ENCODE data around the gene HIVEP2. TPM values are rescaled to one million over a fixed set of nuclear protein-coding genes. Genes with fewer than 3 reads are reported as not detected.

The HIVEP2 gene
- total RNA-seq, 1 experiment from 2014 or later, result 4.2 TPM

GRCh38 chr6:142914369-142914768 is 30.6 kb downstream of the HIVEP2 start:
- no peak overlapping the region for H3K23ac ChIP-seq (ENCODE audit: insufficient read length, low read depth, low read length)
- H3K4me2 ChIP-seq (ENCODE audit: insufficient read depth, insufficient read length, low read length), result no peak overlapping the region
- Mint-ChIP-seq H3K27me3 (ENCODE audit: low read depth) (no peaks in the 10 kb centered on the region), H3K4me1 (peaks cover 28 to 45% of the 10 kb centered on the region in 2 experiments), H3K9me3 (peaks cover 10 to 15% of the 10 kb centered on the region in 2 experiments; a peak in 4 of 5 replicates), H3K27ac (no peak overlapping the region), H3K4me3 (no peak overlapping the region), H3K36me3 (ENCODE audit: insufficient read depth in 1 of 3, low read depth in 3 of 3) (peaks cover 14 to 17% (median 15%) of the 10 kb centered on the region in 3 experiments)
- no peak overlapping the region for H4K91ac ChIP-seq (ENCODE audit: insufficient read length, low read depth, low read length)
- no peak for TF ChIP-seq CTCF (conservative IDR thresholded peaks at IDR 0.05)
- H3K14ac ChIP-seq (ENCODE audit: insufficient read depth, low read length), result no peak overlapping the region
- no peak overlapping the region for H2BK20ac ChIP-seq (ENCODE audit: low read depth, low read length, poor library complexity, severe bottlenecking)
- no peak overlapping the region for H3K4ac ChIP-seq (ENCODE audit: low read depth, low read length)
- peaks cover 2% of the 10 kb centered on the region; the same call in 1 of the 2 replicates for H3K79me2 ChIP-seq (ENCODE audit: insufficient read depth, low read length)
- no peak overlapping the region for H3K27ac ChIP-seq (ENCODE audit: insufficient read length, low read depth, low read length)
- no peaks in the 10 kb centered on the region for H4K20me1 ChIP-seq (ENCODE audit: control insufficient read depth, insufficient read depth, insufficient read length)
- H2BK120ac ChIP-seq (ENCODE audit: low read depth, low read length, poor library complexity, severe bottlenecking), result no peak overlapping the region
- H3K4me1 ChIP-seq (ENCODE audit: insufficient read depth, low read length), result peaks cover 8% of the 10 kb centered on the region
- H3K27me3 ChIP-seq (ENCODE audit: insufficient read depth, low read length), result no peaks in the 10 kb centered on the region
- no peak overlapping the region for H3K9ac ChIP-seq (ENCODE audit: extremely low read depth, insufficient read length, low read length)
- no peak overlapping the region for H3K56ac ChIP-seq (ENCODE audit: insufficient read length, low read depth, low read length)
- DNase-seq, result no peak
- no CpG with 5 or more reads among the region's 2 CpGs for WGBS (ENCODE audit: extremely low coverage, insufficient read length, low lambda C conversion rate)
- no peaks in the 10 kb centered on the region for H3K79me1 ChIP-seq (ENCODE audit: insufficient read depth, low read depth, low read length, poor library complexity, severe bottlenecking)
- no peak overlapping the region for H4K5ac ChIP-seq (ENCODE audit: insufficient read length, low read depth, low read length)
- H3K18ac ChIP-seq (ENCODE audit: insufficient read length, low read depth, low read length), result no peak overlapping the region
- H2AFZ ChIP-seq (ENCODE audit: low read length), result no peak overlapping the region
- H2BK12ac ChIP-seq (ENCODE audit: insufficient read length, low read depth, low read length), result no peak overlapping the region
- H3T11ph ChIP-seq (ENCODE audit: low read length), result no peak overlapping the region
- H3K23me2 ChIP-seq (ENCODE audit: insufficient read length, low read depth, low read length, poor library complexity, severe bottlenecking), result no peaks in the 10 kb centered on the region
- peaks cover 6% of the 10 kb centered on the region for H3K9me3 ChIP-seq (ENCODE audit: control insufficient read depth, low read depth, low read length)
- H2BK15ac ChIP-seq (ENCODE audit: low read depth, low read length), result no peak overlapping the region
- no peak overlapping the region for H4K8ac ChIP-seq (replicated peaks; ENCODE audit: insufficient read length, low read depth, low read length)
- H2AK5ac ChIP-seq (ENCODE audit: insufficient read length, low read length), result no peak overlapping the region
- H2BK5ac ChIP-seq (ENCODE audit: insufficient read length, low read length), result no peak overlapping the region
